KG1 (cell line): ENCODE results near the gene TAS1R3.
"Not testable (repeated sequence)": the region's sequence is repeated elsewhere in the genome, so short reads cannot be mapped to it uniquely, and the experiment has no call there.

Experiments used
- DNase-seq: peaks from one replicate; lab custom pipeline; 2025; lab: John Stamatoyannopoulos, UW

Gene TAS1R3

DNA sequence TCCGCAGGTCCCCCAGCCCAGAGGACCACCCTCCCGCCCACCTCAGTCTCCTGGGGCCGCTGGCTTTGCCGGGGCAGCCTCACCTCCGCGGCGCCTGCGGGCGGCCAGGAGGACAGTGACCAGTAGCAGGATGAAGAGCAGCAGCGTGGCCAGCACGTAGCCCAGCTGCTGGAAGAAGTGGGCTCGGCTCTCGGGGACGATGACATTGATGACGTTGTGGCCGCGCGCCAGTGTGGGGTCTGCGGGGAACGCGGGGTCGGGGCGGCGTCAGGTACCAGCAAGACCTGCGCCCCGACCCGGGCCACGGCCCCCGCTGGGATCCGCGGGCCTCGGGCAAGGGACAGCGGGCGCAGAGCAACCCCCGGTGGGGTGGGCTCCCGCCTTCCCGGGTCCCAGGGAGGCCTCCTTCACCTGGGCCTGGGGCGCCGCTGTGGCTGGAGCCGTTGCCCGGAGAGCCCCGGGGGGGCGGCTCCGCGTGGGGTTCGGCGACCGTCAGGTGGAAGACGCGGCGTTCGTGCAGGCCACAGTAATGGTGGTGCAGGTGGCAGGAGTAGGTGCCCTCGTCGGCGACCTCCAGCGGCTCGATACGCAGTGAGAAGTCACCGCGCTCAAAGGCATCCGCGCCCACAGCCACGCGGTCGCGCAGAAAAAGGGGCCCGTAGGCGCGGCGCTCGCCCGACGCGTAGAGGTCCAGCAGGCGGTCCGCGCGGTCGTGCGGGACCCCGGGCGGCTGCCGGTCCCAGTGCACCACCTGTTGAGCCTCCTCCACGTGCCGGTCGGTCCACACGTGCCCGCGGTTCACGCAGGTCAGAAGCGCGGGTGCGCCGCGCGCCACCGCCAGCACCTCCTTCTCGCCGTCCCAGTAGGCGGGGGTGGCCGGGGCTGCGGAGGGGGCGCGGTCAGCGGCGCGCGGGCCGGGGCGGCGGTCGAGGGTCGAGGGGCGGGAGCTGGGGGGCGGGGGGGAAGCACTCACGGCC is 23.5 kb downstream of the TAS1R3 start:
- DNase-seq, result no peak

DNA sequence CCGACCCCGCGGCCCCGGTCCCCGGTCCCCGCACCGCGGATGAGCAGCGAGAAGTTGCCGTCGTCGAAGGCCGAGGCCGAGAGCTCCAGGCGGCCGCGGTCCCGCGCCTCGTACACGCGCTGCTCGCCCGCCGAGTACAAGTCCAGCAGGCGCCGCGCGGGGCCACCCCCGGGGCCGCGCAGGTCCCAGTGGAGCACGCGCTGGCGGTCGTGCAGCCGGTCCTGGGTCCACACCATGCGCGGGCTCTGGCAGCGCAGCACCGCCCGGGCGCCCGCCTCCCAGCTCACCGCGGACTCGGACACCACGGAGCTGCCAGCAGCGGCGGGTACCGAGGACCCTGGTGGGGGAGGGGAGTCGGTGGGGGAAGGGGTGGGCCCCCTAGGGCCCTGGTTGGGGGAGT is 24.3 kb downstream of the TAS1R3 start:
- DNase-seq, result no peak

GRCh38 chr1:1356166-1356795 is 25.2 kb downstream of the TAS1R3 start:
- no peak for DNase-seq

GRCh38 chr1:1356796-1357401 is 25.8 kb downstream of the TAS1R3 start:
- DNase-seq, result no peak

DNA sequence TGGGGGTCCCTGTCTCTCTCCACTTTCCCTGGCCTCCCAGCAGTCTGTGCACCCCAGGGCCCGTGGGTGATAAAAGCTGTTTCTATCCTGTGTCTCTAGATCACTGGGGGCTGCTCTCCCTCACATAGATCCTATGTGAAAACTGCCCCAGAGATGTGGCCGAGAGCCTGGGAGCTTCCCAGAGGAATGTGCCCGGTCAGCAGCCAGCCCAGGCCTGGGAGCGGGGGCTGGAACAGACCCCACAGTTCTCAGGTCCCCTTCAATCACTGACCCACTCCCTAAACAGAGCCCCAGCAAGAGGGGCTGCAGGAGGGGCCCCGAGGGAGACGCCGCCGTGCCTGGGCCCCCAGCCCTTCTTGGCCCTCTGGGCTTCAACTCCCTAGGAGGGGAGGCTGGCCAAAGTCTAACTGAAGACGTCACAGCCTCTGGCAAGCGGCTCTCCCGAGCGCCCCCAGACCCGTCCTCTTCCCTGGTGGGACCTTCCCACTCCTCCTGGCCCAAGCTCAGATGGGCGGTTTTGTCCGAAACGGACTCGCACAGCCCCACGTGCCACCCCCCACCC is 26.9 kb downstream of the TAS1R3 start:
- DNase-seq, result no peak

DNA sequence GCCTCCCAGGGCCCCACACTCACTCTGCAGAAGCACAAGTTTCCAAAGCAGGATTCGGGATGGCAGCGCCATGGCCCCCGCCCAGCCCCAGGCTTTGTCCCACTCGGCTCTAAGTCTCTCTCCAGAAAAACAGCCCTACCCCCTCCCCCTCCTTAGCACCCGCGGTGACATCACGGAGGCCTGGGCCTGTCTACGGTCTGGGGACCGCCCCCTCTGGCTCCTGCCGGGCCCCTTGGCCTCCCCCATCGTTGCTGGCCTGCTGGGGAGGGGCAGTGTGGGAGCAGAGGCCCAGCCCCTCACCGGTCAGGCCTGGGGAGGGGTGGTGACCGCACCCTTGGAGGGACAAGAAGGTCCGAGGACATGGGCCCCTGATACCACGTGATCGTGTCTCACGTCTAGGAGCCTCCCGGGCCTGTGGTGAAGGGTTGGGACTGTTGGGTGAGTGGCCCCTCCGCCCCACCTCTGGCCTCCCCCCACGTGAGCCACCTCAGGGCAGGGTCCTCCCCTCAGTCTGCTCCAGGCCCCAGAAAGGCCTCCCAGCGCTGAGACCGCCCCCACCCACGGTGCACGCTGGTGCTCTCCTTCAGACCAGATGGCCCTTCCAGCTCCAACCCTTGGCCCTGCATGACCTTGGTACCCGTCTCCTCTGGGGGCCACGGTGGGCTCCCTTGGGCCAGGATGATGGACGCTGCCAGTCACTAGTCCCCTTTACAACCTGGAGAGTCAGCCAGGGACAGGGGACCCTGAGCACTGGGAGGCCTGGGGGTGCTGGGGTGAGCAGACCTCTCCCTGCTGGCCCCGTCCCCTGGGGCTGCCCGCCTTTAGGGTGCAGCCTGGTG is 27.6 kb downstream of the TAS1R3 start, which contains the start of gene MXRA8:
Gene MXRA8 (minus strand): TSS at position 123 of the 839 bp plus-strand sequence. CDS start 51 bp downstream, at position 72.
- no peak for DNase-seq

GRCh38 chr1:1359308-1359663 is 28.2 kb downstream of the TAS1R3 start:
- DNase-seq, result no peak

DNA sequence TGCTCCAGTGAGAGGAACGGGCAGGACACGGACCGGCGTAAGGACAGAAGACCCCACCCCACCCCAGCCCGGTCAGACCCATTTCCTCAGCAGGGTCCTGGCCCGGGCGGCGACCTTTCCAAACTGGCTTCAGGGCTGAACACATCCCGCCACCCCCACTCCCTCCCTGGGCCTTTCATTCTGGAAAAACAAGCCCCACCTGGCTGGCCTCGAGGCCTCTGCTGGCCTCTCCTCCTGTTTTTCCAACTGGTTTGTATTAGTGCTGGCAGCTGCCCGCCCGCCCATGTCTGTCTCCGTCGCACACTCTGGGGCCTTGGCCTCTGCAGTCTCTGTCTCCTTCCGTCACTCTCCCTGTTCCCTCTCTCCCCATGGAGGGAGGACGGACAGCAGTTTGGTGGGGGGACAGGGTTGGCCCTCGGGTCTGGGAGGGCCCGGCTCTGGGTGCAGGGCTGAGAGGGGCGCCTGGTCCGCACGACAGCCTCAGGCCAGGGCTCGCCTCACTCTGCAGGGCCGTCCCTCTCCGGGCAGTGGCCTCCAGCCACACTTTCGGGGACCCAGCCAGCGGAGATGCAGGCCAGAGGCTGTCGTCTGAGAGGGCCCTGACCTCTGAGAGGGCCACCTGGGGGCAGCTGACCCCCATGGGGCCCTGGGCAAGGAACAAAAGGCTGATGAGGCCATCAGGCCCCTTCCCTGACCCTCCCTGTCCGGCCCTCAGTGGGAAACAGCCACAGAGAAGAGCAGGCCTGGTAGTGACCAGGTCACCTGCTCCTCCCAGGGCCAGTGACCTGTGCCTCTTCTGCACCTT is 28.8 kb downstream of the TAS1R3 start:
- no peak for DNase-seq

DNA sequence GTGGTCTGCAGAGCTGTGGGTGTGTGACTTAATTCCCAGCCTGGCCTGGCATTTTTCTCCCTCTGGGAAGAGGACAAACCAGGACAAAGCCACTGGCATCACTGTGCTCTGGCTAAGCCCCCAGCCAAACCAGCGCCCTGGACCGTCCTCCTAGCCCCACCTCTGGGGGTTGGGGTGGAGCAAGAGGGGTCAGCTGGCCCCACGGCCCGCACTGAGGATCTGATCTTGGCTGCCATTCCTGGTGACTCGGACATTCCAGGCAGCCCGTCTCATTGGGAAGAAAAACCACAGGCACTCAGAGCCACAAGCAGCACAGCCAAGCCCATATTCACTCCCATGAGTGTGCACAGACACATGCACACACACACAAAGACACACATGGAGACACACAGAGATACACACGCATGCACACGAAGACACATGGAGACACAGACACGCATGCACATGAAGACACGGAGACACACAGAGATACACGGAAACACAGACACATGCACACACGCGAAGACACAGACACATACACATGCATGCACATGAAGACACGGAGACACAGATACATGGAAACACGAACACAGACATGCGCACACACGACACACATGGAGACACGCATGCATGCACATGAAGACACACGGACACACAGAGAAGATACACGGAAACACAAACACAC is 29.6 kb downstream of the TAS1R3 start:
- no peak for DNase-seq

DNA sequence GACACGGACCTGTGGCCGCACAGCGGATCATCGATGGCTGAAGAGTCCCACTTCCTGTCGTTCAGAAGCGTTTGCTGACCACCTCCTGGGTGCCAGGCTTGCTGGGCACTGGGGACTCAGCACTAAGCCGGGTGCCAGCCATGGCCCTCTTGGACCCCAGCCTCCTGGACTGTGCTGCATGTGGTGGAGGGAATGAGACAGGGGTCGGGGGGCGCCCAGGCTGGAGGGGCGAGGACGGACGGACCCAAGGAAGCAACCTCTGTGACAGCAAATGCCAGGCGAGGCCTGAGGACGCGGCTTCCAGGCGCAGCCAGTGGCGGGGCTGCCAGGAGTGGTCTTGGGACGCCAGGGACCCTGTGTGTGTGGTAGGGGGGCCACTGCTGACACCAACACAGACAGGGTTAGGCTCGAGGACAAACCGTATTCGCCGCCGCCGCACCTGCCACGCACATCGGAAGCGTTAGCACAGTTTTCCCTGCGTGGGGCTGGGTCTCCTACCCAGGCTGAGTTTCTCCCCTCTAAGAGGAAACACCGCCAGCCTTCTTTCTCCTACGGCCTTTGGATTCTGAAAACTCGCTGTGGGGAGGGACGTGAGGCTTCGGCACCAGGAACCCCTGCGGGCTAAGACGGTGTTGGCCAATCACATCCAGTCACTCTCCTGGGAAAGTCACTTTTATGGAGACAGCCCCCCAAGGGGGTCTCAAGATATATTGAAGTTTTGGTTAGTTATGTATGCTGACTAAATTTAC is 30.3 kb downstream of the TAS1R3 start:
- DNase-seq, result no peak

DNA sequence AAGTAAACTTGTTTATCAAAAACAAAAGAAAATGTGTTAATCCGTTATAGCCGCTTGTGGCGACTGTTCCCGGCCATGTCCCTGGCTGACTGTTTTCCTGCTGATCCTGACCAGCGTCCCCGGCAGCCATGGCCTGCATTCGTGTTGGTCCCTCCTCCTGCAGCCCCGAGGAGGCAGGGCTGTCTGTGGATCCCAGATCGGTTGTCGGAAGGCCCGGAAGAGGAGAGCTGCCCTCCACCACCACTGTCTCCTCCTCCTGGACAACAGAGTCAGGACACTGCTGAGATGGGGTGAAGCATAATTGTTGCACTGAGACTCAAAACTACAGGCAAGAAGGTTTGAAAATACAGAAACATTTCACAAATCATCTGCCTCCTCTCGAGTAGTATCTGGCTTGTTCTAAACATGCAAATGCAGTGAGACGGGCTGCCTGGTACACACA is 30.9 kb downstream of the TAS1R3 start:
- DNase-seq, result no peak

- no peak for DNase-seq
Measured at GRCh38 chr1:1364266-1364665, 33.2 kb downstream of the TAS1R3 start.

DNA sequence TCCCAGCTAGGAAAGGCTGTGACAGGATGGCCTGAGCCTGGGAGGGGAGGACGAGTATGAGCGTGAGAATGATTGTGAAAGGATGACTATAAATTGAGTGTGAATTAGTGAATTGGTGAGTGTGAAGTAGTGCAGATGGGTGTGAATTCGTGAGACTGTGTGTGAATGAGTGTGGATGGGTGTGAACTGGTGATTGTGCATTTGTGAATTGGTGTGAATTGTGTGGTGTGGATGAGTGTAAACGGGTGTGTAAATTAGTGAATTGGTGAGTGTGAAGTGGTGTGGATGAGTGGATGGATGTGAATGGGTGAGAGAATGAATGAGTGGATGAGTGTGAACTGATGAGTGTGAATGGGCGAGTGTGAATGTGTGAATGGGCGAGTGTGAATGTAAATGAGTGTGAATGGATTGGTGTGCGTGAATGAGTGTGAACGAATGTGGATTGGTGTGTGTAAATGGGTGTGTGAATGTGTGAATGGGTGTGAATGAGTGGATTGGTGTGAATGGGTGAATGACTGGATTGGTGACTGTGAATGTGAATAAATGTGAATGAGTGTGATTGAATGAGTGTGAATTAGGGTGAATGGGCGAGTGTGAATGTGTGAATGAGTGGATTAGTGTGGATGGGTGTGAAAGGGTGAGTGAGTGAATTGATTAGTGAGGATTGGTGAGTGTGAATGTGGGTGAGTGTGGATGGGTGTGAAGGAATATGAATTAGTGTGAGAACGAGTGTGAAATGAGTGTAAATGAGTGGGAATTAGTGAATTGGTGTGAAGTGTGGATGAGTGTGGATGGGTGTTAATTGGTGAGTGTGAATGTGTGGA is 35.0 kb downstream of the TAS1R3 start:
- no peak for DNase-seq

DNA sequence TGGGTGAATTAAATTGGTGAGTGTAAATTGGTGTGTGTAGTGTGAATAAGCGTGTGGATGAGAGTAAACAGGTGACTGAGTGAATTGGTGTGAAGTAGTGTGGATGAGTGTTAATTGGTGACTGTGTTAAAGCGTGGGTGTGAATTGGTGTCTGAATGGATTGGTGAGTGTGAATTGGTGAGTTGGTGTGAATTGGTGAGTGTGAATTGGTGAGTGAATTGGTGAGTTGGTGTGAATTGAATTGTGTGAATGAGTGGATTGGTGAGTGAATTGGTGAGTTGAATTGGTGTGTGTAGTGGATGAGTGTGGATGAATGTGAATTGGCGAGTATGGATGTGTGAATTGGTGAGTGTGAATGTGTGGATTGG is 35.6 kb downstream of the TAS1R3 start:
- no peak for DNase-seq

DNA sequence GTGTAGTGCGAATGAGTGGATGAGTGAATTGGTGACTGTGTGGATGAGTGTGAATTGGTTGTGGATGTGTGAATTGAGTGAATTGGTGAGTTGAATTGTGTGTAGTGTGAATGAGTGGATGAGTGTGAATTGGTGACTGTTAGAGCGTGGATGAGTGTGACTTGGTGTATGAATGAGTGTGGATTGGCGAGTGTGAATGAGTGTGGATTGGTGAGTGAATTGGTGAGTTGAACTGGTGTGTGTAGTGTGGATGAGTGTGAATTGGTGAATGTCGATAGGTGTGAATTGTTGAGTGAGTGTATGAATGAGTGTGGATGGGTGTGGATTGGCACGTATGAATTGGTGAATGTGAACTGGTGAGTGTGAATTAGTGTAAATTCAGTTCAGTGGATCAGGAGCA is 36.2 kb downstream of the TAS1R3 start:
- no peak for DNase-seq

- DNase-seq, result not testable (repeated sequence)
Measured at GRCh38 chr1:1370094-1370493, 39.0 kb downstream of the TAS1R3 start.

DNA sequence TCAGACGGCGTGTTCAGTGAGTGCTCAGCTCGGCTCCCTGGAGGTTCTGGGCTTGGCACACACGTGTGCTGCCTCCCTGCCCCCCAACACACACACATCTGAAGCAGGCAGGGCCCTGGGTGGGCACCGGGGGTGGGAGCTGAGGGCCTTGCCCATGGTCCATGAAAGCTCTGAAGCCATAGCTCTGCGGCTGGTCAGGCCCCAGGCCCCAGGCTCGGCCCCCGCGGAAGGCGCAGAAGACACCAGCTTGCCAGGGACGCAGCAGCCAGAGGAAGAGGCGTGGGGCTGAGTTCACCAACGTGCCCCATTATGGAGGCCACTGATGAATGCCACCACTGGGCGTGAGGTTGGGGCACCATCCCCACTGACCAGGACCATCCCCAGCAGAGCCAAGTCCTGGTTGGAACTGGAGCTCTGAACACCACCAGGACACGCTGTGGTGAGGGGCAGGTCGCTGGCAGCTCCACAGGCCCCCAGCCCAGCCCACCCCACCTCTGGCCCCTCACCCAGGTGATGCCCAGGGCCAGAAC is 39.8 kb downstream of the TAS1R3 start:
- DNase-seq, result no peak

DNA sequence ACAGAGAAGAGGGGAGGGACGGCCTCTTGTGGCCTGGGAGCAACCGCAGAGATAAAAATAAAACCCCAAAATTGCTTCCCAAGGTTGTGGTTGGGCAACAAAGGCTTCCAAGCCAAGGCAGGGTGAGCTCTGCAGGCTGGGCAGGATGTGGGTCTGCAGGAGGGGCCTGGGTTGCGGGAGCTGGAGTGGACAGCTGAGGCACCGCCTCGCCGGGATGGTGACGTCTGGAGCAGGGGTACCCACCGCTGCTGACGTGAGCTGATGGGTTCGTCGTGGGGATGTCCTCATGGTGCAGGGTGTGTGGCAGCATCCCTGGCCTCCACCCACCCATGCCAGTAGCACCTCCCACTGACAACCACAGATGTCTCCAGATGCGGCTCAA is 40.3 kb downstream of the TAS1R3 start:
- DNase-seq, result no peak
